Astrocyte of the spinal cord (primary cell): ENCODE results near the gene TNFRSF9.

ENCODE experiments used
- DNase-seq: peaks from one replicate; pipeline ENCODE4 v3.0.0; 2011; ENCODE audit warnings: low read depth, low spot score
- H3K4me3 ChIP-seq: 2 replicates; pipeline ENCODE4 v1.5.1; 2011; ENCODE audit warnings: low read depth, mild to moderate bottlenecking, low read length, moderate library complexity
- in situ Hi-C: cut with HindIII; loops from 2 replicates; pipeline ENCODE4 v1.10.0; 2017; ENCODE audit warnings: low sequenced_read_pairs
- TF ChIP-seq, protein P1 (sequence below): IDR thresholded peaks from 2 replicates; pipeline ENCODE4 v1.5.1; 2012; ENCODE audit warnings: low read depth, mild to moderate bottlenecking, low read length, inconsistent platforms

The TNFRSF9 gene

DNA sequence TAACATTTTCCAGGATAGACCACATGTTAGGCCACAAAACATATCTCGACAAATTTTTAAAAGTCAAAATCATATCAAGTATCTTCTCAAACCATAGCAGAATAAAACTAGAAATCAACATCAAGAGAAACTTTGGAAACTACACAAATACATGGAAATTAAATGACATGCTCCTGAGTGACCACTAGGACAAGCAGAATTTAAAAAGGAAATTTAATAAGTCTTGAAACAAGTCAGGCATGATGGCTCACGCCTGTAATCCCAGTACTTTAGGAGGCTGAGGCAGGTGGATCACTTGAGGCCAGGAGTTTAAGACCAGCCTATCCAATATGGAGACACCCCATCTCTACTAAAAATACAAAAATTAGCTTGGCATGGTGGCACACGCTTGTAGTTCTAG, 61.4 kb downstream of the TNFRSF9 start:
- in situ Hi-C loops, result no loop called here
- TF ChIP-seq, protein P1, sequence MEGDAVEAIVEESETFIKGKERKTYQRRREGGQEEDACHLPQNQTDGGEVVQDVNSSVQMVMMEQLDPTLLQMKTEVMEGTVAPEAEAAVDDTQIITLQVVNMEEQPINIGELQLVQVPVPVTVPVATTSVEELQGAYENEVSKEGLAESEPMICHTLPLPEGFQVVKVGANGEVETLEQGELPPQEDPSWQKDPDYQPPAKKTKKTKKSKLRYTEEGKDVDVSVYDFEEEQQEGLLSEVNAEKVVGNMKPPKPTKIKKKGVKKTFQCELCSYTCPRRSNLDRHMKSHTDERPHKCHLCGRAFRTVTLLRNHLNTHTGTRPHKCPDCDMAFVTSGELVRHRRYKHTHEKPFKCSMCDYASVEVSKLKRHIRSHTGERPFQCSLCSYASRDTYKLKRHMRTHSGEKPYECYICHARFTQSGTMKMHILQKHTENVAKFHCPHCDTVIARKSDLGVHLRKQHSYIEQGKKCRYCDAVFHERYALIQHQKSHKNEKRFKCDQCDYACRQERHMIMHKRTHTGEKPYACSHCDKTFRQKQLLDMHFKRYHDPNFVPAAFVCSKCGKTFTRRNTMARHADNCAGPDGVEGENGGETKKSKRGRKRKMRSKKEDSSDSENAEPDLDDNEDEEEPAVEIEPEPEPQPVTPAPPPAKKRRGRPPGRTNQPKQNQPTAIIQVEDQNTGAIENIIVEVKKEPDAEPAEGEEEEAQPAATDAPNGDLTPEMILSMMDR, result no peak

DNA sequence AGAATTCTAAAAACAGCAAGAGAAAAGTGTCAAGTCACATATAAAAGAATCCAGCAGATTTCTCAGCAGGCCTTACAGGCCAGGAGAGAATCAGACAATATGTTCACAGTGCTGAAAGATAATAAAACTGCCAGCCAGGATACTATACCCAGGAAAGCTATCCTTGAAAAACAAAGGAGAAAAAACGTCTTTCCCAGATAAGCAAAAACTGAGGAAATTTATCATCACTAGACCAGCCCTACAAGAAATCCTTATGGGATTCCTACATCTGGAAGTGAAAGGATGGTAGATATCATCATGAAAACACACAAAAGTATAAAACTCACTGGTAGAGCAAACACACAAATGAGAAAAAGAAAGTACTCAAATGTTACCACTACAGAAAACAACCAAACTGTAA, 62.6 kb downstream of the TNFRSF9 start:
- DNase-seq, result no peak
- in situ Hi-C loops, result no loop called here
- TF ChIP-seq, protein P1, result no peak
- no peak overlapping the region for H3K4me3 ChIP-seq

More for the DNA sequence above, 61.4 kb downstream of the TNFRSF9 start:
- DNase-seq, result no peak
- no peak overlapping the region for H3K4me3 ChIP-seq

DNA sequence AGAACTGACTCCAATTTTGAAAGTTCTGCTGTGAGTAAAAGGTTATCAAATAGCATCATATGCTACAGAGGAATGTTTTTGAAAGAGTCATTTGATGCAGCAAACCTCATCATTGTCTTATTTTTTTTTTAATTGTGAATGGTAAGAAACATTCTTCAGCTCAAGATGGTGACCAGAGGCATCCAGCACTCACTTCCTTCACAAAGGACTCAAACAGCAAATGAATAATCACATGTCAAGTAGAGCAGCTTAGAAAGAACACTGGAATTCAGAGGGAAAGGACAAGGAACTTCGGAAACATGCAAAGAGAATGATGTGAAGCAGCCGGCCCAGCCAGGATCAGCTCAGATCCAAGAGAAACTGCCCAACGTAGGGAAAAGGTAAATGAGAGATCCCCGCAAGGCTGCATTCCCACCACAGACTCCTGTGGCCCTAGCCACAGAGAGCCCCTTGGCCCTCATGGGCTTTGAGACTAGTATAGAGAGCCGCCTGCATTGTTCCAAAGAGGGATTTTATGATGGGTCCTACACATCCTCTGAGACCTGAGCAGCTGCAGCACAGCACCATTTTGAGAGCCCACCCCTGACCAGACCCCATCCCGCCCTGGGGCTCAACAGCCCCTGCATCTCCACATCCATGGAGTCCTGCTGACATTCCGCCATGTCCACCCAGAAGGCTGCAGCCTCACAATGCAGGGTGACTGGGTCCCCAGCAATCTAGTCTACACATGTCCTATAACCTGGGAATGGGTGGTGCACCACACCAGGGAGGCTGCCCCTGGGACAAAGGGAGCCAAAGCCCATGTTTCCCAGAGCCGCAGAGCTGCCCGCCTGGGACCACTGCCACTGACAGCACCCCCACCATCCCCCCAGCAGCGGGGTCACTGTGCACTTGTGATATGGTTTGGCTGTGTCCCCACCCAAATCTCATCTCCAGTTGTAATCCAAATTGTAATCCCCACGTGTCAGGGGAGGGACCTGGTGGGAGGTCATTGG, 66.5 kb downstream of the TNFRSF9 start:
- DNase-seq, result no peak
- in situ Hi-C loops, result no loop called here
- TF ChIP-seq, protein P1, result no peak
- H3K4me3 ChIP-seq, result no peak overlapping the region

DNA sequence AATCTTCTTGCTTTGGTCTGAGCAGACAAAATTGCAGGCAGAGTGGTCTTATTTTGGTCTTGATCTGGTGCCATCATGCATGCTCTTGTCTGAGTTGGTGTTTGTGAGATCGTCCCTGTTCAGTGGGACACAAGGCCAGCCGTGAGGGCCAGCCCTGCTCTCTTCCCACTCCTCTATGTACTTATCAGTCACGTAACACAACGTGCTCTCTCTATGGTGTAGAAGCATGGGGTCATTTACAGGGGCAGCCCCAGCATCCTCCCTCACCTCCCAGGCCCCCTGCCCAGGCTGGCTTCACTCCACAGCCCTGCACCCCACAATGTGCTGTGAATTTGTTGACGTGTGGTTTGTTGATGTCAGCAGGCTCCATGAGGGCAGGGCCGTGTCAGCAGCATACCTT, 69.5 kb downstream of the TNFRSF9 start:
- H3K4me3 ChIP-seq, result no peak overlapping the region
- TF ChIP-seq, protein P1, result no peak
- no peak for DNase-seq
- in situ Hi-C loops, result no loop called here

DNA sequence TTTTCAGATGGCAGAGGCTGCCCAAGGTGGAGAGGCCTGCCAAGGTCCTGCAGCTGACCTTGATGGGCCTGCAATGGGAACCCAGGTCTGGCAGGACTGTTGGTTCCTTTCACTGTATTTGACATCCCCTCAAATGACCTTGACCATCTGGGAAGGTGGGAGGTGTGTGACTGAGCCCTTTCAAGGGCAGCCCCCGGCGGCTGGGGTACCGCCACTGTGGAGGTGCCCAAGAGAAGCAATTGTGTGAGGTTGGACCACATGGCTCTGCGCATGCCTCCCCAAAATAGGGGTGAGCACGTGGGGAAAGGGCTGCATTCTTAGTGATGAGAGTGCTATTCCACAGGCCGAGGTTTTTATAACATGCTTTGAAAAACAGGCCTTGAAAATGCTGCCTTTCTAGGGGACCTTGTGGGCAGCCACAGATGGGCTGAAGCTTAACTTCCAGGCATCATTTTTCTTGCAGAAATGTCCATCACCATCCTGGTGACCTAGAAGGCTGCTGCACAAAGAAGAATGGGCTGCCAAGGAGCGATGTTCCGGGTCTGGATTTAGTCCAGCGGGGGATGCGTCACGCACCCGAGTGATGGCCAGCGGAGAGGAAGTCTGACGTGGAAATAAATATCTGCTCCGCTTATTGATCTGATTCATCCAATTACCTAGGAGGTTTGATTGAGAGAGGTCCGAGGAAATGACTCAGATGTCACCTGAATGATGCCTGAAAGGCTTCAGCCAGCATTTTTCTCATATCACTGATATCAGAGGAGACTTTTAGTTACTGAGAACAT, 71.3 kb downstream of the TNFRSF9 start:
- DNase-seq, result peak; percentile 3
- in situ Hi-C loops, result no loop called here
- H3K4me3 ChIP-seq, result no peak overlapping the region
- TF ChIP-seq, protein P1, result no peak

DNA sequence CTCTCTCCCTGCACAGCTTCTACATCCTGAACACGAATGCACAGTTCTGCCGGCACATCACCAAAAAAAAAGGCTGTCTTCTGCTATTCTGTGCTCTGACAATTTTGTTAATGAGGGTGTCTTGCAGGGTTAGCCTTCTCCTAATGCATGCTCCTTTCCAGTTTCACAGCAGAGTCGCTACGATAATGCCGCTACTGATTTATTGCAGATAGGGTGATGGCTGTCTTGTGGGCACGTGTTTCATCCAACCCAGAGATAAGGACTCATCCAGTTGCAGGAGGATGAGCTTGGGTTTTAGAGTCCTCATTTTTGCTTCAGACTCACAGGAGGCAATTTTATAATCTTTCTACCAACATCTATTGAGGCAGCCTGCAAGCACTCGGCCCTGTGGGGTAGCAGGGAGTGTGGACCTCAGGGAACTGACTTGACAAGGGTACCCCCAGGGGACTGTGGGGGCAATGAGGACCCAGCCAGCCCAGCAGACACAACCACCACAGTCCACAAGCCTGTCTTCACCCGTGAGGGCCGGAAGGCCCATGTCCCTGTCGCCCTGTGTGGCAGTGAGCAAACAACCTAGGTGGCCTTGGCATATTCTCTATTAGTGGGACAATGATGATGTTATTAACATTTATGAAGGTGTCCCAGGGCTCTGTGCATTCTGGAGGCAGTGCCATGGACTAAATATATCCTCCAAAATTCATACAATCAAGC, 72.4 kb downstream of the TNFRSF9 start:
- in situ Hi-C loops, result no loop called here
- TF ChIP-seq, protein P1, result no peak
- no peak overlapping the region for H3K4me3 ChIP-seq
- no peak for DNase-seq
